Mesendoderm (in vitro differentiated cells): ENCODE data around the gene NPAT.

Source experiments
- DNase-seq: peaks from one replicate; pipeline ENCODE4 v3.0.0; 2013
- H2AK5ac ChIP-seq: 2 replicates; pipeline ENCODE4 v1.6.1; 2013; ENCODE audit warnings: low read length, inconsistent platforms
- H2BK120ac ChIP-seq: 2 replicates; pipeline ENCODE4 v1.6.1; 2013; ENCODE audit warnings: low read depth, mild to moderate bottlenecking, low read length, moderate library complexity, mixed read lengths
- H2BK15ac ChIP-seq: replicated peaks from 2 replicates; pipeline ENCODE4 v1.6.1; 2013; ENCODE audit warnings: low read depth, mild to moderate bottlenecking, moderate library complexity
- H2BK5ac ChIP-seq: 2 replicates; pipeline ENCODE4 v1.6.1; 2013; ENCODE audit warnings: low read length, inconsistent platforms
- H3K18ac ChIP-seq: 2 replicates; pipeline ENCODE4 v1.6.1; 2013; ENCODE audit warnings: mild to moderate bottlenecking, low read length, mixed read lengths
- H3K23ac ChIP-seq: one replicate; pipeline ENCODE4 v1.6.1; 2013; ENCODE audit warnings: low read length
- H3K27ac ChIP-seq: 2 replicates; pipeline ENCODE4 v1.5.1; 2013; ENCODE audit warnings: low read depth, mild to moderate bottlenecking, inconsistent platforms, low read length, moderate library complexity
- H3K27me3 ChIP-seq: 2 replicates; pipeline ENCODE4 v1.6.1; 2013; ENCODE audit warnings: low read length, control low read depth, mild to moderate bottlenecking, inconsistent platforms; ENCODE audit not compliant: insufficient read depth, poor library complexity
- H3K36me3 ChIP-seq: 2 replicates; pipeline ENCODE4 v1.6.1; 2013; ENCODE audit warnings: low read length, inconsistent platforms; ENCODE audit not compliant: control insufficient read depth, insufficient read depth
- H3K4ac ChIP-seq: one replicate; pipeline ENCODE4 v1.6.1; 2013; ENCODE audit warnings: low read depth, mild to moderate bottlenecking, low read length, moderate library complexity
- H3K4me1 ChIP-seq: 2 replicates; pipeline ENCODE4 v1.6.1; 2013; ENCODE audit warnings: low read depth, low read length, inconsistent platforms; ENCODE audit not compliant: control insufficient read depth
- H3K4me2 ChIP-seq: 2 replicates; pipeline ENCODE4 v1.6.1; 2013; ENCODE audit warnings: low read length
- H3K4me3 ChIP-seq: 2 replicates; pipeline ENCODE4 v1.5.1; 2013; ENCODE audit warnings: mild to moderate bottlenecking, low read length
- H3K56ac ChIP-seq: one replicate; pipeline ENCODE4 v1.6.1; 2013; ENCODE audit warnings: low read length
- H3K79me1 ChIP-seq: 2 replicates; pipeline ENCODE4 v1.6.1; 2013; ENCODE audit warnings: low read length, inconsistent platforms
- H3K79me2 ChIP-seq: 2 replicates; pipeline ENCODE4 v1.6.1; 2013; ENCODE audit warnings: mild to moderate bottlenecking, low read length; ENCODE audit not compliant: control insufficient read depth, insufficient read depth
- H3K9ac ChIP-seq: 2 replicates; pipeline ENCODE4 v1.6.1; 2013; ENCODE audit warnings: low read length, inconsistent platforms
- H4K5ac ChIP-seq: one replicate; pipeline ENCODE4 v1.6.1; 2013; ENCODE audit warnings: low read length
- H4K8ac ChIP-seq: one replicate; pipeline ENCODE4 v1.6.1; 2013; ENCODE audit warnings: low read depth, mild to moderate bottlenecking, control low read depth, low read length, moderate library complexity
- WGBS: extraction: QIAGEN DNeasy Blood & Tissue Kit; methylation state at CpG from one replicate; pipeline ENCODE4 v1.1.7; 2013; ENCODE audit warnings: low lambda C conversion rate, missing lambda C conversion rate; ENCODE audit not compliant: insufficient coverage; ENCODE audit errors: extremely low coverage; 5-methylcytosine and 5-hydroxymethylcytosine counted together

Gene NPAT

GRCh38 chr11:108233277-108233945 is 11.0 kb upstream of the NPAT start:
- Histone ChIP-seq H4K5ac (no peak overlapping the region), H3K4me3 (no peak overlapping the region), H3K9ac (no peak overlapping the region), H3K4me1 (no peaks in the 10 kb centered on the region), H3K36me3 (no peaks in the 10 kb centered on the region), H3K79me1 (no peaks in the 10 kb centered on the region), H2BK5ac (no peak overlapping the region), H2AK5ac (no peak overlapping the region), H3K18ac (no peak overlapping the region), H3K27me3 (no peaks in the 10 kb centered on the region), H3K4ac (no peak overlapping the region), H2BK15ac (no peak overlapping the region), H3K56ac (no peak overlapping the region), H3K4me2 (no peak overlapping the region), H3K23ac (no peak overlapping the region), H2BK120ac (no peak overlapping the region), H4K8ac (no peak overlapping the region), H3K27ac (no peak overlapping the region), H3K79me2 (no peaks in the 10 kb centered on the region)
- WGBS = no CpG with 5 or more reads among the region's 2 CpGs
- no peak for DNase-seq

GRCh38 chr11:108228251-108228650 is 5.8 kb upstream of the NPAT start:
- no peak overlapping the region for H3K4ac ChIP-seq
- H3K4me2 ChIP-seq = no peak overlapping the region
- no peak overlapping the region for H4K5ac ChIP-seq
- H3K27ac ChIP-seq = no peak overlapping the region
- no peak overlapping the region for H3K23ac ChIP-seq
- H4K8ac ChIP-seq = no peak overlapping the region
- no peaks in the 10 kb centered on the region for H3K36me3 ChIP-seq
- no peak overlapping the region for H2BK120ac ChIP-seq
- H3K4me3 ChIP-seq = no peak overlapping the region
- no peak overlapping the region for H2BK5ac ChIP-seq
- H2AK5ac ChIP-seq = no peak overlapping the region
- H3K79me2 ChIP-seq = peaks cover 25% of the 10 kb centered on the region
- H3K56ac ChIP-seq = no peak overlapping the region
- DNase-seq = no peak
- no peak overlapping the region for H3K9ac ChIP-seq
- no peak overlapping the region for H3K18ac ChIP-seq
- no peaks in the 10 kb centered on the region for H3K27me3 ChIP-seq
- WGBS = no CpG with 5 or more reads among the region's 2 CpGs
- H3K79me1 ChIP-seq = peaks cover 4% of the 10 kb centered on the region
- H3K4me1 ChIP-seq = peaks cover 2% of the 10 kb centered on the region
- H2BK15ac ChIP-seq = no peak overlapping the region

GRCh38 chr11:108226036-108226435 is 3.6 kb upstream of the NPAT start:
- Histone ChIP-seq H3K36me3 (no peaks in the 10 kb centered on the region), H4K5ac (no peak overlapping the region), H3K56ac (no peak overlapping the region), H3K23ac (no peak overlapping the region), H2BK5ac (no peak overlapping the region), H2AK5ac (no peak overlapping the region), H3K4me3 (no peak overlapping the region), H2BK120ac (no peak overlapping the region), H3K27ac (no peak overlapping the region), H3K18ac (no peak overlapping the region), H3K79me1 (peaks cover 4% of the 10 kb centered on the region), H3K9ac (no peak overlapping the region), H3K4ac (no peak overlapping the region), H4K8ac (no peak overlapping the region), H3K79me2 (peaks cover 37% of the 10 kb centered on the region), H3K27me3 (no peaks in the 10 kb centered on the region), H2BK15ac (no peak overlapping the region), H3K4me1 (peaks cover 2% of the 10 kb centered on the region), H3K4me2 (no peak overlapping the region)
- WGBS = no CpG with 5 or more reads among the region's 2 CpGs
- DNase-seq = no peak

- Histone ChIP-seq H3K23ac (no peak overlapping the region), H2BK120ac (no peak overlapping the region), H3K4me1 (peaks cover 5% of the 10 kb centered on the region), H3K4me3 (no peak overlapping the region), H3K36me3 (no peaks in the 10 kb centered on the region), H3K27me3 (no peaks in the 10 kb centered on the region), H3K27ac (no peak overlapping the region), H3K18ac (no peak overlapping the region), H3K79me2 (peaks cover 45% of the 10 kb centered on the region), H3K4me2 (no peak overlapping the region), H2BK5ac (no peak overlapping the region), H4K8ac (no peak overlapping the region), H3K9ac (no peak overlapping the region), H4K5ac (no peak overlapping the region), H2BK15ac (no peak overlapping the region), H2AK5ac (no peak overlapping the region), H3K4ac (no peak overlapping the region), H3K79me1 (peaks cover 4% of the 10 kb centered on the region), H3K56ac (no peak overlapping the region)
- no peak for DNase-seq
- WGBS = no CpG with 5 or more reads among the region's 14 CpGs
Observed at GRCh38 chr11:108224911-108225786, 2.7 kb upstream of the NPAT start.

GRCh38 chr11:108224366-108224765 is 1.9 kb upstream of the NPAT start:
- Histone ChIP-seq H3K56ac (peak overlapping the region; percentile 66), H3K36me3 (no peaks in the 10 kb centered on the region), H3K9ac (peak overlapping the region; percentile 97), H2BK120ac (no peak overlapping the region), H3K4ac (no peak overlapping the region), H2BK5ac (no peak overlapping the region), H3K23ac (no peak overlapping the region), H3K18ac (no peak overlapping the region), H3K4me2 (peak overlapping the region; percentile 85), H3K79me1 (peaks cover 6% of the 10 kb centered on the region), H4K5ac (no peak overlapping the region), H3K4me1 (peaks cover 7% of the 10 kb centered on the region), H3K27me3 (no peaks in the 10 kb centered on the region), H2BK15ac (no peak overlapping the region), H3K79me2 (peaks cover 50% of the 10 kb centered on the region), H2AK5ac (no peak overlapping the region), H3K4me3 (no peak overlapping the region), H3K27ac (no peak overlapping the region), H4K8ac (no peak overlapping the region)
- no peak for DNase-seq
- WGBS = no CpG with 5 or more reads among the region's 4 CpGs
